ENCODE measurements around the gene CENPE. TPM values are rescaled to one million over a fixed set of nuclear protein-coding genes. Genes with fewer than 3 reads are reported as not detected.
A peak's percentile ranks its signal among the peaks of the same experiment; 100 is the strongest.

CENPE gene
- total and polyA plus RNA-seq, 8 donors = 2.5 to 34.4 (median 12.0) TPM

DNA sequence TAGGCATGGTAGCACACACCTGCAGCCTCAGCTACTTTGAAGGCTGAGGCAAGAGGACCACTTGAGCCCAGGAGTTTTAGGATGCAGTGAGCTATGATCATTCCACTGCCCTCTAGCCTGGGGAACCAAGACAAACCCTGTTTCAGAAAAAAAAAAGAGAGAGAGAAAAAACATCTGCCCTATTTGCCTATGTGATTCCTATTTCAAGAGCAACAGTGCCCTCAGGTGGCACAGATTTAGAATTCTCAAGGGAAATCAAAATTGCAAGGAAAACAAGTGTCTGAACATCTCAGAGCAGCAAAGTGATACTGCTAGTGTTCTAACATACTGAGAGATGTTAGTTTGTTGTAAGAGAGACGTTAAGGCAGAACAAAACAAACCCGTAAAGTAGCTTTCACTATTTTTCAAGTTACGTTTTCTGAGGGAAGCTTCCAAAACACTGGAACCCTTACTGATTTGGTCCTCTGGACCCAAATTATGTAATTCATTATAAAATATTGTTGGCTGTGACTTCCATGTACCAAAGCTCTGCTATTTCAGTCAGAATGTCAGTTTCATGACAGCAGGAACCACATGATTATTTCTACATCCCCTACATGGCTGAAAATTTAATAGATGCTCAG lies 106.4 kb downstream of the CENPE start:
- Histone ChIP-seq H3K27me3 (no peaks in the 10 kb centered on the region), H3K9me3 (no peaks in the 10 kb centered on the region), H3K36me3 (peaks cover 0 to 39% of the 10 kb centered on the region in 2 donors), H3K4me3 (no peak overlapping the region), H3K4me1 (no peaks in the 10 kb centered on the region), H3K27ac (no peak overlapping the region)
- ATAC-seq (peak; percentile 69), DNase-seq (peak in 2 of 4 donors; percentile 36 to 65)
- TF ChIP-seq, protein P1, sequence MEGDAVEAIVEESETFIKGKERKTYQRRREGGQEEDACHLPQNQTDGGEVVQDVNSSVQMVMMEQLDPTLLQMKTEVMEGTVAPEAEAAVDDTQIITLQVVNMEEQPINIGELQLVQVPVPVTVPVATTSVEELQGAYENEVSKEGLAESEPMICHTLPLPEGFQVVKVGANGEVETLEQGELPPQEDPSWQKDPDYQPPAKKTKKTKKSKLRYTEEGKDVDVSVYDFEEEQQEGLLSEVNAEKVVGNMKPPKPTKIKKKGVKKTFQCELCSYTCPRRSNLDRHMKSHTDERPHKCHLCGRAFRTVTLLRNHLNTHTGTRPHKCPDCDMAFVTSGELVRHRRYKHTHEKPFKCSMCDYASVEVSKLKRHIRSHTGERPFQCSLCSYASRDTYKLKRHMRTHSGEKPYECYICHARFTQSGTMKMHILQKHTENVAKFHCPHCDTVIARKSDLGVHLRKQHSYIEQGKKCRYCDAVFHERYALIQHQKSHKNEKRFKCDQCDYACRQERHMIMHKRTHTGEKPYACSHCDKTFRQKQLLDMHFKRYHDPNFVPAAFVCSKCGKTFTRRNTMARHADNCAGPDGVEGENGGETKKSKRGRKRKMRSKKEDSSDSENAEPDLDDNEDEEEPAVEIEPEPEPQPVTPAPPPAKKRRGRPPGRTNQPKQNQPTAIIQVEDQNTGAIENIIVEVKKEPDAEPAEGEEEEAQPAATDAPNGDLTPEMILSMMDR (IDR thresholded peaks at IDR 0.05) = peak; percentile 15 to 21
- intact Hi-C loops (cut with DNase I) = no loop called here

DNA sequence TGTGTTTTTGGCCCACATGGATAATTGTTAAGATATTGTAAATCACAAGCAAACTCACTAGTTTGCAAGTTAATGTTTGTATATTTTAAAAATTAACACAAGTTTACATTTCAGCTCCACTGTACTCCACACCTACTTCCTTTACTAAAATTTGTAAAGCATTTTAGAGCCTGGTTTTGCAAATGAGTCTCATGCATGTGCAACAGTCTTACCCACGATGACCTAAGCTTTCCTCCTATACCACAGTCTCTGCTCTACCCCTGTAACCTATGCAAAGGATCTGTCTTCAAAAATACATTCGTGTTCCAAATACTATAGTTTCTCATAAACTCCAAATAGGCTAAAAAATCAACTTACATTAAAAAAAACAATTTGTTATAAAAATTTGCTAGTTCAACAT lies 108.7 kb downstream of the CENPE start:
- no peaks in the 10 kb centered on the region for H3K9me3 ChIP-seq
- no peak overlapping the region for H3K27ac ChIP-seq
- ATAC-seq = no peak
- H3K4me3 ChIP-seq = no peak overlapping the region
- H3K4me1 ChIP-seq = no peaks in the 10 kb centered on the region
- no peak for DNase-seq
- intact Hi-C loops (cut with DNase I) = no loop called here
- H3K27me3 ChIP-seq = no peaks in the 10 kb centered on the region
- H3K36me3 ChIP-seq = peaks cover 0 to 59% of the 10 kb centered on the region in 2 donors
- TF ChIP-seq, protein P1 (IDR thresholded peaks at IDR 0.05) = no peak

DNA sequence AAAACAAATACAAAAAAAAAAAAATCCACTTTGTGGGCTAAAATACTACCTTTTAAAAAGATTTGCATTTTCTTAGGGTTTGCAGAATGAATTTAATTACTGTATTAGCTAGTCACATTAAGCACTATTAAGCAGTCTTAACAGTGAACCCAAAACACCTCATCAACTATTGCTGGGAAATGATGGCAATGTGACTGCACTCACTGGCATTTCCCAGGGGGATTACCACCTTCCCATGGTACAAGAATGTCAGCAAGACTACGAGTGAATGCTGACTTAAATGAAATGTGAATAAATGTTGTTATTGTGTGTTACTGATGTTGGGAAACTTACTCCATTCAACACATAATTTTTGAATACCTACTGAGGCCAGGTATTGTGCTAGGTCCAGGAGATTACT lies 111.6 kb downstream of the CENPE start:
- no peaks in the 10 kb centered on the region for H3K27me3 ChIP-seq
- H3K27ac ChIP-seq = no peak overlapping the region
- H3K4me3 ChIP-seq = no peak overlapping the region
- H3K36me3 ChIP-seq = peaks cover 0 to 59% of the 10 kb centered on the region in 2 donors
- H3K9me3 ChIP-seq = no peaks in the 10 kb centered on the region
- DNase-seq (no peak), ATAC-seq (no peak)
- H3K4me1 ChIP-seq = no peaks in the 10 kb centered on the region
- TF ChIP-seq, protein P1 (IDR thresholded peaks at IDR 0.05) = no peak
- intact Hi-C loops (cut with DNase I) = no loop called here

DNA sequence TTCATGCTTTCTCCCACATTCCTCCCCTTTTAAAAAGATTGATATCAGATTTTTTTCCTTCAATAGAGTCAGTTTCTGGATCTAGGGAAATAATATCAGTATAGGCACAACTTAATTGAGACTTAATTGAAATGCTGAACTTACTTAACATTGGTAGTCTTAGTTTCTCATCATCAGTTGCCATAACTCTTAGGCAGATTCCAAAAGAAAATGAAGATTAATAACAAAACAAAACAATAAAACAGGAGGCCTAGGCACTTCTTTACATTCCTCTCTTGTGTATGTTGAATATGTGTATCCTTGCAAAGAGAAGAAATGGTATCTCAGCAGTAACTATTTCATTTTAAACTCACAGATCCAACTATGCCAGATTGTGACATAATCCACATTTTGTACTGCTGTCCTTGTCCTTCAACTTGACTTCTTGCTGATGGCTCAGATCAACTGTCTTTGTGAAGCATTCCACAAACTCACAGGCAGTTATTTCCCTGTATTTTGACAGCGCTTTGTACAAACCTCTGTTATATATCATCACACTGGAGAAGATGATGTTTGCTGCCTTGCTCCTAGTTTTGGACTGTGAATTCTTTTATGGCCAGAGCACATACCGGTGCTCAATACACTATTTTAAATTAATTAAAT lies 112.5 kb downstream of the CENPE start:
- no peaks in the 10 kb centered on the region for H3K4me1 ChIP-seq
- ATAC-seq (no peak), DNase-seq (no peak)
- H3K36me3 ChIP-seq = peaks cover 0 to 56% of the 10 kb centered on the region in 2 donors
- H3K27me3 ChIP-seq = no peaks in the 10 kb centered on the region
- H3K27ac ChIP-seq = no peak overlapping the region
- no peaks in the 10 kb centered on the region for H3K9me3 ChIP-seq
- H3K4me3 ChIP-seq = no peak overlapping the region
- TF ChIP-seq, protein P1 (IDR thresholded peaks at IDR 0.05) = no peak
- intact Hi-C loops (cut with DNase I) = no loop called here

DNA sequence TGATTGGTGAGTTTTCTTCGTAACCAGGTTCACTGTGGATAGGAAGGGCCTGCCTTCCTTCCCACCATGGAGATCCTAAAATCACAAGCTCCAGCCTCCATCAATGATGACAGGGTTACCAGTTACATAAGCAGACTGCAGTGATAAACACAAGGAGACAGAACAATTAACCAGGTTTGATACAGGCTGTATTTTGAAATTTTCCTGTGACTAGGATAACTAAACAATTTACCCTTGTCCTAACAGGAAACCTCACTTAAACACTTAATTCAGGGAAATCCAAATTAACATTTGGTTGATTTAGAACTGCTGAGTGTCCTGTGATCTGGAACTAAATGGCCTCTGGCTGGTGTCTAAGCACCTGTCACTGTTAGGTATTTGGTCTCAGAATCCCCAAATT lies 118.5 kb downstream of the CENPE start:
- ATAC-seq = no peak
- no peak for DNase-seq

More for the DNA sequence above, 118.5 kb downstream of the CENPE start:
- Histone ChIP-seq H3K9me3 (no peaks in the 10 kb centered on the region), H3K27me3 (peaks cover 0 to 14% of the 10 kb centered on the region in 2 donors), H3K27ac (no peak overlapping the region), H3K36me3 (no peaks in the 10 kb centered on the region), H3K4me1 (peaks cover 4 to 22% of the 10 kb centered on the region in 2 donors), H3K4me3 (no peak overlapping the region)
- TF ChIP-seq, protein P1 (IDR thresholded peaks at IDR 0.05) = no peak
- intact Hi-C loops (cut with DNase I) = no loop called here
